ENCODE measurements around the gene CD300E.
"Not testable (repeated sequence)": the region's sequence is repeated elsewhere in the genome, so short reads cannot be mapped to it uniquely, and the experiment has no call there.

CD300E gene
- 0 reads per million in 3 experiments for total RNA-seq

GRCh38 chr17:74623693-74624093 is at the start of gene CD300E:
CD300E (minus strand) TSS chr17:74623738; CDS start chr17:74623621, 117 bp downstream.
- no peak for DNase-seq

- DNase-seq: peak; percentile 60
These were observed 47.7 kb upstream of the CD300E start for GRCh38 chr17:74671031-74671771.

- DNase-seq: no peak
These were observed 46.8 kb upstream of the CD300E start for GRCh38 chr17:74670329-74670728.

GRCh38 chr17:74663561-74663960 is 40.0 kb upstream of the CD300E start:
- DNase-seq: no peak

GRCh38 chr17:74659889-74660288 is 36.4 kb upstream of the CD300E start:
- DNase-seq: no peak

- no peak for DNase-seq
These were observed 35.1 kb upstream of the CD300E start for GRCh38 chr17:74658620-74659019.

GRCh38 chr17:74654742-74655141 is 31.2 kb upstream of the CD300E start:
- DNase-seq: no peak

- DNase-seq: no peak
These were observed 28.5 kb upstream of the CD300E start for GRCh38 chr17:74652020-74652419.

GRCh38 chr17:74649909-74650308 is 26.4 kb upstream of the CD300E start:
- DNase-seq: no peak

GRCh38 chr17:74647871-74648672 is 24.5 kb upstream of the CD300E start:
- DNase-seq: no peak

GRCh38 chr17:74646231-74646630 is 22.7 kb upstream of the CD300E start:
- no peak for DNase-seq

- DNase-seq: no peak
These were observed 21.5 kb upstream of the CD300E start for GRCh38 chr17:74645010-74645409.

- DNase-seq: no peak
These were observed 20.9 kb upstream of the CD300E start for GRCh38 chr17:74644419-74644818.

GRCh38 chr17:74643826-74644225 is 20.3 kb upstream of the CD300E start:
- DNase-seq: no peak

- no peak for DNase-seq
These were observed 19.5 kb upstream of the CD300E start for GRCh38 chr17:74642995-74643394.

GRCh38 chr17:74642556-74642955 is 19.0 kb upstream of the CD300E start:
- no peak for DNase-seq

- no peak for DNase-seq
These were observed 18.4 kb upstream of the CD300E start for GRCh38 chr17:74641958-74642298.

GRCh38 chr17:74641224-74641957 is 17.9 kb upstream of the CD300E start:
- DNase-seq: no peak

- no peak for DNase-seq
These were observed 16.2 kb upstream of the CD300E start for GRCh38 chr17:74639704-74640151.

GRCh38 chr17:74637926-74638325 is 14.4 kb upstream of the CD300E start:
- DNase-seq: no peak

- DNase-seq: no peak
These were observed 13.7 kb upstream of the CD300E start for GRCh38 chr17:74637265-74637664.

- not testable (repeated sequence) for DNase-seq
These were observed 13.1 kb upstream of the CD300E start for GRCh38 chr17:74636541-74637085.

- no peak for DNase-seq
These were observed 11.9 kb upstream of the CD300E start for GRCh38 chr17:74635418-74635817.

Measured in central memory CD4-positive, alpha-beta T cell (primary cell).